Stimulated activated CD4-positive, alpha-beta T cell treated with anti-CD3 and anti-CD28 coated beads, Interleukin-15, amount 100 ng/mL, for 24 hours (primary cell): ENCODE measurements around the gene ST6GAL1.
"Not testable (repeated sequence)": the region's sequence is repeated elsewhere in the genome, so short reads cannot be mapped to it uniquely, and the experiment has no call there.

ENCODE experiments used
- DNase-seq: peaks from one replicate; pipeline ENCODE4 v3.0.0-alpha.2; 2020

ST6GAL1 gene

GRCh38 chr3:186997473-186997939 lies 67.2 kb downstream of the ST6GAL1 start:
- no peak for DNase-seq

- DNase-seq = no peak
Measured at GRCh38 chr3:186998937-186999368, 68.6 kb downstream of the ST6GAL1 start.

- DNase-seq = peak; percentile 24
Measured at GRCh38 chr3:187000711-187001151, 70.4 kb downstream of the ST6GAL1 start.

GRCh38 chr3:187002915-187003314 lies 72.6 kb downstream of the ST6GAL1 start:
- DNase-seq = no peak

GRCh38 chr3:187005827-187006481 lies 75.6 kb downstream of the ST6GAL1 start:
- DNase-seq = no peak

- no peak for DNase-seq
Measured at GRCh38 chr3:187006864-187007630, 76.7 kb downstream of the ST6GAL1 start.

GRCh38 chr3:187010382-187010781 lies 80.1 kb downstream of the ST6GAL1 start:
- not testable (repeated sequence) for DNase-seq

- DNase-seq = no peak
Measured at GRCh38 chr3:187011915-187012314, 81.6 kb downstream of the ST6GAL1 start.

- DNase-seq = peak; percentile 51
Measured at GRCh38 chr3:187012609-187013051, 82.3 kb downstream of the ST6GAL1 start.

- no peak for DNase-seq
Measured at GRCh38 chr3:187013159-187013716, 82.9 kb downstream of the ST6GAL1 start.

GRCh38 chr3:187014417-187014864 lies 84.1 kb downstream of the ST6GAL1 start:
- no peak for DNase-seq

- no peak for DNase-seq
Measured at GRCh38 chr3:187015903-187016638, 85.7 kb downstream of the ST6GAL1 start.

GRCh38 chr3:187016639-187017345 lies 86.5 kb downstream of the ST6GAL1 start:
- DNase-seq = no peak

GRCh38 chr3:187017511-187018230 lies 87.3 kb downstream of the ST6GAL1 start:
- DNase-seq = no peak

- no peak for DNase-seq
Measured at GRCh38 chr3:187019542-187020072, 89.3 kb downstream of the ST6GAL1 start.

GRCh38 chr3:187020376-187020775 lies 90.0 kb downstream of the ST6GAL1 start:
- no peak for DNase-seq

- DNase-seq = no peak
Measured at GRCh38 chr3:187021748-187022402, 91.5 kb downstream of the ST6GAL1 start.

GRCh38 chr3:187022403-187023029 lies 92.2 kb downstream of the ST6GAL1 start:
- no peak for DNase-seq

- not testable (repeated sequence) for DNase-seq
Measured at GRCh38 chr3:187023340-187023739, 93.0 kb downstream of the ST6GAL1 start.

GRCh38 chr3:187024536-187025226 lies 94.4 kb downstream of the ST6GAL1 start:
- DNase-seq = no peak
